Small intestine (tissue), 4 donors: Measurements from ENCODE around the gene OR9Q1. TPM values are rescaled to one million over a fixed set of nuclear protein-coding genes. Genes with fewer than 3 reads are reported as not detected.

Source experiments
- polyA plus RNA-seq, 4 donors: library from polyadenylated mRNA; stranded (reverse) in 3 of 4; unstranded in 1 of 4; fragments of 200-250 nt in 3 of 4; fragments of 120-200 nt in 1 of 4; gene quantifications; one replicate each; pipeline versions ENCODE4 v1.2.1 to v1.2.3, GENCODE V29; 2013
- donor health status: healthy with polysubstance abuse.
- donor health status: Bipolar disorder and iron deficiency.
- donor health status: healthy.

OR9Q1 gene
- polyA plus RNA-seq, 4 donors, result not detected

Other genes with a start within 250 kb of the OR9Q1 start
- not detected for gene OR6Q1, start 7.1 kb downstream of the OR9Q1 start, polyA plus RNA-seq
- gene OR9I1, start 101.6 kb downstream of the OR9Q1 start, polyA plus RNA-seq, result not detected
- gene OR9Q2, start 165.2 kb downstream of the OR9Q1 start, polyA plus RNA-seq, result not detected
- gene OR1S2, start 180.3 kb downstream of the OR9Q1 start, polyA plus RNA-seq, result not detected
- gene OR1S1, start 188.8 kb downstream of the OR9Q1 start, polyA plus RNA-seq, result not detected
- gene OR10Q1, start 205.0 kb downstream of the OR9Q1 start, polyA plus RNA-seq, result under 1 TPM in 1 of 4 donors, not detected in 3; 0.04 TPM
- gene OR10W1, start 244.4 kb downstream of the OR9Q1 start, polyA plus RNA-seq, result not detected